ENCODE data around the gene POLH.

DNA sequence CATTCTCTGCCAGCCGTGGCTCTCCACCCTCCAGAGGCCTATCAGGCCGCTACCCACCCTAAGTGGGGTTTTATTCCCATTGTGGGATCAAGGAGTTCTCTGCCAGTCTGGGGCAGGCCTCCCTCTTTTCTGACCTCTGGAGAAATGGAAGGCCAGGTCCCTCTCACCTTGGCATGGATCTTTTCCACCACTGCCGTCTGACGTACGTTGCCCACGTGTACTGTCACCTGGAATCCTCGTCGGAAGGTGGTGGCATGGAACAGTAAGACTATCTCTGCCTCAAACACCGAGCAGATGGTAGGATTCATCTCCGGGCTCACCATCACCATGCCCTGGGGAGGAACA lies 45.8 kb downstream of the POLH start:
- TF ChIP-seq, protein P1, sequence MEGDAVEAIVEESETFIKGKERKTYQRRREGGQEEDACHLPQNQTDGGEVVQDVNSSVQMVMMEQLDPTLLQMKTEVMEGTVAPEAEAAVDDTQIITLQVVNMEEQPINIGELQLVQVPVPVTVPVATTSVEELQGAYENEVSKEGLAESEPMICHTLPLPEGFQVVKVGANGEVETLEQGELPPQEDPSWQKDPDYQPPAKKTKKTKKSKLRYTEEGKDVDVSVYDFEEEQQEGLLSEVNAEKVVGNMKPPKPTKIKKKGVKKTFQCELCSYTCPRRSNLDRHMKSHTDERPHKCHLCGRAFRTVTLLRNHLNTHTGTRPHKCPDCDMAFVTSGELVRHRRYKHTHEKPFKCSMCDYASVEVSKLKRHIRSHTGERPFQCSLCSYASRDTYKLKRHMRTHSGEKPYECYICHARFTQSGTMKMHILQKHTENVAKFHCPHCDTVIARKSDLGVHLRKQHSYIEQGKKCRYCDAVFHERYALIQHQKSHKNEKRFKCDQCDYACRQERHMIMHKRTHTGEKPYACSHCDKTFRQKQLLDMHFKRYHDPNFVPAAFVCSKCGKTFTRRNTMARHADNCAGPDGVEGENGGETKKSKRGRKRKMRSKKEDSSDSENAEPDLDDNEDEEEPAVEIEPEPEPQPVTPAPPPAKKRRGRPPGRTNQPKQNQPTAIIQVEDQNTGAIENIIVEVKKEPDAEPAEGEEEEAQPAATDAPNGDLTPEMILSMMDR (conservative IDR thresholded peaks at IDR 0.05) = no peak
- TF ChIP-seq EZH2 (IDR thresholded peaks at IDR 0.05; ENCODE audit: low read depth) = no peak
